ENCODE data around the gene PPFIA2. TPM values are rescaled to one million over a fixed set of nuclear protein-coding genes. Genes with fewer than 3 reads are reported as not detected.

The PPFIA2 gene
- total RNA-seq, 1 donor from 2014 or later = not detected

GRCh38 chr12:81249976-81250375, 509.2 kb downstream of the PPFIA2 start:
- Mint-ChIP-seq H3K4me1 (ENCODE audit: unreplicated experiment) (peaks cover 10% of the 10 kb centered on the region), H3K27ac (ENCODE audit: unreplicated experiment) (no peak overlapping the region), H3K27me3 (ENCODE audit: unreplicated experiment) (peaks cover 2% of the 10 kb centered on the region), H3K9me3 (ENCODE audit: unreplicated experiment) (no peaks in the 10 kb centered on the region), H3K36me3 (ENCODE audit: low read depth, unreplicated experiment) (no peaks in the 10 kb centered on the region), H3K4me3 (ENCODE audit: unreplicated experiment) (no peak overlapping the region)
- no peak for DNase-seq (ENCODE audit: low spot score)
- no peak for TF ChIP-seq CTCF (IDR thresholded peaks at IDR 0.05; ENCODE audit: unreplicated experiment)

- Mint-ChIP-seq H3K4me1 (ENCODE audit: unreplicated experiment) (peaks cover 10% of the 10 kb centered on the region), H3K27ac (ENCODE audit: unreplicated experiment) (peak overlapping the region; percentile 3), H3K27me3 (ENCODE audit: unreplicated experiment) (peaks cover 2% of the 10 kb centered on the region), H3K36me3 (ENCODE audit: low read depth, unreplicated experiment) (no peaks in the 10 kb centered on the region), H3K9me3 (ENCODE audit: unreplicated experiment) (no peaks in the 10 kb centered on the region), H3K4me3 (ENCODE audit: unreplicated experiment) (no peak overlapping the region)
- TF ChIP-seq CTCF (IDR thresholded peaks at IDR 0.05; ENCODE audit: unreplicated experiment) = no peak
- no peak for DNase-seq (ENCODE audit: low spot score)
Measured at GRCh38 chr12:81245907-81246570, 513.1 kb downstream of the PPFIA2 start.

- Mint-ChIP-seq H3K9me3 (ENCODE audit: unreplicated experiment) (no peaks in the 10 kb centered on the region), H3K4me1 (ENCODE audit: unreplicated experiment) (peaks cover 10% of the 10 kb centered on the region), H3K27me3 (ENCODE audit: unreplicated experiment) (peaks cover 2% of the 10 kb centered on the region), H3K36me3 (ENCODE audit: low read depth, unreplicated experiment) (no peaks in the 10 kb centered on the region), H3K27ac (ENCODE audit: unreplicated experiment) (peak overlapping the region; percentile 13), H3K4me3 (ENCODE audit: unreplicated experiment) (no peak overlapping the region)
- no peak for DNase-seq (ENCODE audit: low spot score)
- no peak for TF ChIP-seq CTCF (IDR thresholded peaks at IDR 0.05; ENCODE audit: unreplicated experiment)
Measured at GRCh38 chr12:81245458-81245857, 513.7 kb downstream of the PPFIA2 start.

- H3K4me3 Mint-ChIP-seq (ENCODE audit: unreplicated experiment) = no peak overlapping the region
- no peak for DNase-seq (ENCODE audit: low spot score)
- TF ChIP-seq CTCF (IDR thresholded peaks at IDR 0.05; ENCODE audit: unreplicated experiment) = no peak
- H3K36me3 Mint-ChIP-seq (ENCODE audit: low read depth, unreplicated experiment) = no peaks in the 10 kb centered on the region
- H3K27ac Mint-ChIP-seq (ENCODE audit: unreplicated experiment) = peak overlapping the region; percentile 85
- no peaks in the 10 kb centered on the region for H3K27me3 Mint-ChIP-seq (ENCODE audit: unreplicated experiment)
- no peaks in the 10 kb centered on the region for H3K9me3 Mint-ChIP-seq (ENCODE audit: unreplicated experiment)
- H3K4me1 Mint-ChIP-seq (ENCODE audit: unreplicated experiment) = peaks cover 6% of the 10 kb centered on the region
Measured at GRCh38 chr12:81231574-81232368, 527.4 kb downstream of the PPFIA2 start.

- no peak for TF ChIP-seq CTCF (IDR thresholded peaks at IDR 0.05; ENCODE audit: unreplicated experiment)
- H3K36me3 Mint-ChIP-seq (ENCODE audit: low read depth, unreplicated experiment) = no peaks in the 10 kb centered on the region
- H3K27me3 Mint-ChIP-seq (ENCODE audit: unreplicated experiment) = no peaks in the 10 kb centered on the region
- H3K4me3 Mint-ChIP-seq (ENCODE audit: unreplicated experiment) = no peak overlapping the region
- peaks cover 6% of the 10 kb centered on the region for H3K4me1 Mint-ChIP-seq (ENCODE audit: unreplicated experiment)
- DNase-seq (ENCODE audit: low spot score) = no peak
- no peaks in the 10 kb centered on the region for H3K9me3 Mint-ChIP-seq (ENCODE audit: unreplicated experiment)
- no peak overlapping the region for H3K27ac Mint-ChIP-seq (ENCODE audit: unreplicated experiment)
Measured at GRCh38 chr12:81229759-81230158, 529.4 kb downstream of the PPFIA2 start.

Measured in endothelial cell (in vitro differentiated cells).